Lower lobe of right lung (tissue), 2 donors: ENCODE results near the gene SLC24A5. TPM values are rescaled to one million over a fixed set of nuclear protein-coding genes. Genes with fewer than 3 reads are reported as not detected.

Experiments used
- ATAC-seq, 2 donors: fragments of 200-7000 bp; cut with Tn5 transposase; one replicate each; pipeline ENCODE4 v1.9.1; 2020 to 2022; ENCODE audit warnings: mild to moderate bottlenecking in 2 of 2, moderate library complexity in 2 of 2
- DNase-seq: peaks from one replicate; pipeline ENCODE4 v3.0.0-alpha.2; 2020
- H3K27ac ChIP-seq: fragments of 200-600 bp; one replicate; pipeline ENCODE4 v1.8.0; 2022
- H3K27me3 ChIP-seq: fragments of 200-600 bp; one replicate; pipeline ENCODE4 v1.8.0; 2022; ENCODE audit warnings: low read depth
- H3K36me3 ChIP-seq: fragments of 200-600 bp; one replicate; pipeline ENCODE4 v1.8.0; 2022; ENCODE audit warnings: mild to moderate bottlenecking
- H3K4me1 ChIP-seq: fragments of 200-600 bp; one replicate; pipeline ENCODE4 v1.8.0; 2022
- H3K4me3 ChIP-seq: fragments of 200-600 bp; one replicate; pipeline ENCODE4 v1.8.0; 2022; ENCODE audit warnings: mild to moderate bottlenecking
- H3K9me3 ChIP-seq: fragments of 200-600 bp; one replicate; pipeline ENCODE4 v1.8.0; 2022
- CTCF ChIP-seq: fragments of 200-600 bp; IDR thresholded peaks from one replicate; pipeline ENCODE4 v1.8.0; 2022; ENCODE audit warnings: antibody characterized with exemption, mild to moderate bottlenecking
- intact Hi-C: fragments of 100-400 bp; cut with DNase I; formaldehyde crosslinking; loops from one replicate; pipeline ENCODE4 v1.11.0; 2022
- total RNA-seq: library from RNA; stranded (reverse); fragmentation: NEBNext Ultra II Directional; extraction: Animal tissue kit (Norgen Biotek cat#: 25700); gene quantifications from one replicate; pipeline ENCODE4 v1.2.1, GENCODE V29; 2021
- donor health status: DM: no; HTN: yes; CAD: no; lungs with severe emphysema.

SLC24A5 gene
- total RNA-seq, 1 donor from 2014 or later, result not detected

DNA sequence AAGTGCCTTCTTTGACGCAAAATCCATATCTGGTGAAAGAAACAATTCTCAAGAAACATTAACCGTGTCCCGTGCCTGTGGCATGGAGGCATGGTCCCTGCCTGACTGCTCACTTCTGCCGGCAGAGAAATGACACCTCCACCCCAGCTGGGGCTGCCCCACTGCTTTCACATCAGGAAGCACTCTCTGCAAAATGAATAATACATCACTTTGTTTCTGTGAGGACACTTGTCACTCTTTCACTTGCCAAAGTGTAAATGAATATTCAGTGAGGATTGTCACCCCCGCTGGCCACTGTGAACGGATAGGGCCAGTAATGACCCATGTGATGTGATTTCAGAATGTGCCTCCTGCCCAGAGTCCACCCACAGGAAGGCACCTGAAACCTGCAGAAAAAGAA is 31.1 kb upstream of the SLC24A5 start:
- intact Hi-C loops, result no loop called here
- ATAC-seq (no peak), DNase-seq (no peak)
- no peak for TF ChIP-seq CTCF
- Histone ChIP-seq H3K4me1 (no peaks in the 10 kb centered on the region), H3K9me3 (no peaks in the 10 kb centered on the region), H3K27ac (no peak overlapping the region), H3K36me3 (no peaks in the 10 kb centered on the region), H3K27me3 (peaks cover 8% of the 10 kb centered on the region), H3K4me3 (no peak overlapping the region)

- Histone ChIP-seq H3K4me3 (no peak overlapping the region), H3K27ac (no peak overlapping the region), H3K36me3 (no peaks in the 10 kb centered on the region), H3K9me3 (no peaks in the 10 kb centered on the region), H3K4me1 (no peaks in the 10 kb centered on the region), H3K27me3 (peaks cover 8% of the 10 kb centered on the region)
- DNase-seq (no peak), ATAC-seq (no peak)
- intact Hi-C loops, result no loop called here
- TF ChIP-seq CTCF, result no peak
Observed at GRCh38 chr15:48090115-48090514, 30.7 kb upstream of the SLC24A5 start.

GRCh38 chr15:48090666-48091065 is 30.1 kb upstream of the SLC24A5 start:
- Histone ChIP-seq H3K4me1 (no peaks in the 10 kb centered on the region), H3K9me3 (no peaks in the 10 kb centered on the region), H3K27me3 (peaks cover 8% of the 10 kb centered on the region), H3K4me3 (no peak overlapping the region), H3K36me3 (no peaks in the 10 kb centered on the region), H3K27ac (no peak overlapping the region)
- DNase-seq, result no peak
- intact Hi-C loops, result no loop called here
- ATAC-seq, result no peak
- no peak for TF ChIP-seq CTCF

- Histone ChIP-seq H3K27me3 (peaks cover 8% of the 10 kb centered on the region), H3K27ac (no peak overlapping the region), H3K36me3 (no peaks in the 10 kb centered on the region), H3K4me3 (no peak overlapping the region), H3K9me3 (no peaks in the 10 kb centered on the region), H3K4me1 (no peaks in the 10 kb centered on the region)
- intact Hi-C loops, result no loop called here
- ATAC-seq, result no peak
- no peak for TF ChIP-seq CTCF
- no peak for DNase-seq
Observed at GRCh38 chr15:48091522-48091921, 29.3 kb upstream of the SLC24A5 start.

DNA sequence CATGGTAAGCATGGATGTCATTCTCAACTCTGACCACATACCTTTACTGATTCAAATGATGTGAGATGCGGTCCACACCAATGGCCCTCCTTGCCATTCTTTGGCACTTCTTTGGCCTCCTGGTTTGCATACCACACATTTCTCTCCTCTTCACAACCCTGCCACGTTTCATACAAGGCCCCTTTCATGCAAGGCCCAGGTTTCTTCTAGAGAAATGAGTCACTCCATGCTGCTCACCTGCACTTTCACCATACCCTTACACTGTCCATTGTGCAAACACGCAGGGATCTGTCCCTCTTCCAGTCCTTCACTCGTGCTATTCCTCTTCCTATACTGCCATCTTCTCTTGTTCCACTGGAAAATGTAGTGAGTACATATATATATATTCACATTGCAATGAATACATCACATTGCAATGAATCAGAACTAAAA is 24.4 kb upstream of the SLC24A5 start:
- Histone ChIP-seq H3K36me3 (no peaks in the 10 kb centered on the region), H3K9me3 (no peaks in the 10 kb centered on the region), H3K27me3 (no peaks in the 10 kb centered on the region), H3K4me1 (no peaks in the 10 kb centered on the region), H3K4me3 (no peak overlapping the region), H3K27ac (no peak overlapping the region)
- intact Hi-C loops, result no loop called here
- DNase-seq, result no peak
- TF ChIP-seq CTCF, result no peak
- ATAC-seq, result no peak

- H3K9me3 ChIP-seq, result no peaks in the 10 kb centered on the region
- H3K36me3 ChIP-seq, result no peaks in the 10 kb centered on the region
- no peak for DNase-seq
- H3K4me1 ChIP-seq, result no peaks in the 10 kb centered on the region
- no peak for TF ChIP-seq CTCF
- H3K27ac ChIP-seq, result no peak overlapping the region
- H3K27me3 ChIP-seq, result no peaks in the 10 kb centered on the region
- no peak for ATAC-seq
- intact Hi-C loops, result no loop called here
- no peak overlapping the region for H3K4me3 ChIP-seq
Observed at GRCh38 chr15:48096813-48097212, 24.0 kb upstream of the SLC24A5 start.
